HG02588 (cell line): ENCODE results near the gene RPL38.
A peak's percentile ranks its signal among the peaks of the same experiment; 100 is the strongest.
"Not testable (repeated sequence)": the region's sequence is repeated elsewhere in the genome, so short reads cannot be mapped to it uniquely, and the experiment has no call there.

Experiments used
- ATAC-seq: cut with Tn5 transposase; IDR thresholded peaks from one replicate; pipeline ENCODE4 v1.9.1; 2021; ENCODE audit warnings: mild to moderate bottlenecking, moderate library complexity; ENCODE audit not compliant: unreplicated experiment

Gene RPL38

GRCh38 chr17:74182041-74182723, 21.3 kb upstream of the RPL38 start:
- no peak for ATAC-seq

- ATAC-seq, result no peak
Observed at GRCh38 chr17:74183411-74183810, 20.1 kb upstream of the RPL38 start.

- no peak for ATAC-seq
Observed at GRCh38 chr17:74185571-74186185, 17.8 kb upstream of the RPL38 start.

- ATAC-seq, result no peak
Observed at GRCh38 chr17:74186498-74186897, 17.0 kb upstream of the RPL38 start.

- ATAC-seq, result no peak
Observed at GRCh38 chr17:74187761-74188160, 15.7 kb upstream of the RPL38 start.

GRCh38 chr17:74188687-74189086, 14.8 kb upstream of the RPL38 start:
- not testable (repeated sequence) for ATAC-seq

GRCh38 chr17:74190154-74190553, 13.3 kb upstream of the RPL38 start:
- ATAC-seq, result peak; percentile 76

GRCh38 chr17:74190807-74191406, 12.6 kb upstream of the RPL38 start:
- ATAC-seq, result no peak

GRCh38 chr17:74192950-74193781, 10.3 kb upstream of the RPL38 start:
- ATAC-seq, result no peak

GRCh38 chr17:74194682-74195081, 8.8 kb upstream of the RPL38 start:
- ATAC-seq, result no peak

- ATAC-seq, result no peak
Observed at GRCh38 chr17:74196541-74197317, 6.7 kb upstream of the RPL38 start.

- ATAC-seq, result no peak
Observed at GRCh38 chr17:74197801-74198200, 5.7 kb upstream of the RPL38 start.

- ATAC-seq, result no peak
Observed at GRCh38 chr17:74198694-74199093, 4.8 kb upstream of the RPL38 start.

GRCh38 chr17:74199306-74200092, 4.0 kb upstream of the RPL38 start:
- ATAC-seq, result no peak

- ATAC-seq, result no peak
Observed at GRCh38 chr17:74200112-74200511, 3.4 kb upstream of the RPL38 start.

GRCh38 chr17:74201250-74201649, 2.2 kb upstream of the RPL38 start:
- ATAC-seq, result no peak

- no peak for ATAC-seq
Observed at GRCh38 chr17:74201948-74202347, 1.5 kb upstream of the RPL38 start.

GRCh38 chr17:74202938-74203337, 540 bp upstream of the RPL38 start:
- no peak for ATAC-seq

- ATAC-seq, result no peak
Observed at GRCh38 chr17:74204474-74204873, 996 bp downstream of the RPL38 start.

- no peak for ATAC-seq
Observed at GRCh38 chr17:74205274-74205673, 1.8 kb downstream of the RPL38 start.
